Measurements from ENCODE around the gene FLVCR1.

Gene FLVCR1

GRCh38 chr1:212858461-212859265 is 588 bp downstream of the FLVCR1 start:
- TF ChIP-seq ZBTB7A (IDR thresholded peaks at IDR 0.05; ENCODE audit: low read depth) (peak; percentile 58), RAD21 (IDR thresholded peaks at IDR 0.05; ENCODE audit: low read depth) (no peak), CREB1 (IDR thresholded peaks at IDR 0.05; ENCODE audit: low read depth) (no peak; the same call in 1 of the 2 replicates), TAF1 (IDR thresholded peaks at IDR 0.05; ENCODE audit: low read depth) (no peak; the same call in 1 of the 2 replicates), NFIC (IDR thresholded peaks at IDR 0.05) (no peak), REST (IDR thresholded peaks at IDR 0.05; ENCODE audit: low read depth) (no peak)

GRCh38 chr1:212860713-212861581 is 2.9 kb downstream of the FLVCR1 start:
- no peak for TF ChIP-seq ZBTB7A (IDR thresholded peaks at IDR 0.05; ENCODE audit: low read depth)
- TF ChIP-seq TAF1 (IDR thresholded peaks at IDR 0.05; ENCODE audit: low read depth): no peak
- TF ChIP-seq USF1 (IDR thresholded peaks at IDR 0.05): no peak
- TF ChIP-seq TEAD4 (IDR thresholded peaks at IDR 0.05): no peak
- no peak for TF ChIP-seq MAX (IDR thresholded peaks at IDR 0.05)
- no peak for TF ChIP-seq EGR1 (IDR thresholded peaks at IDR 0.05)
- no peak for TF ChIP-seq NFIC (IDR thresholded peaks at IDR 0.05)
- no peak for TF ChIP-seq REST (IDR thresholded peaks at IDR 0.05; ENCODE audit: low read depth)
- no peak for TF ChIP-seq EP300 (IDR thresholded peaks at IDR 0.05; ENCODE audit: borderline replicate concordance)
- no peak for TF ChIP-seq TCF12 (IDR thresholded peaks at IDR 0.05; ENCODE audit: low read depth)
- TF ChIP-seq CREB1 (IDR thresholded peaks at IDR 0.05; ENCODE audit: low read depth): no peak

- TF ChIP-seq USF1 (IDR thresholded peaks at IDR 0.05): no peak
- TF ChIP-seq RAD21 (IDR thresholded peaks at IDR 0.05; ENCODE audit: low read depth): no peak
- TF ChIP-seq EGR1 (IDR thresholded peaks at IDR 0.05): no peak
- no peak for TF ChIP-seq TCF12 (IDR thresholded peaks at IDR 0.05; ENCODE audit: low read depth)
- no peak for TF ChIP-seq TAF1 (IDR thresholded peaks at IDR 0.05; ENCODE audit: low read depth)
- no peak for TF ChIP-seq YY1 (IDR thresholded peaks at IDR 0.05; ENCODE audit: low read depth)
- TF ChIP-seq TEAD4 (IDR thresholded peaks at IDR 0.05): no peak
- TF ChIP-seq CEBPB (IDR thresholded peaks at IDR 0.05): no peak
- no peak for TF ChIP-seq EP300 (IDR thresholded peaks at IDR 0.05; ENCODE audit: borderline replicate concordance)
- TF ChIP-seq CREB1 (IDR thresholded peaks at IDR 0.05; ENCODE audit: low read depth): no peak
- TF ChIP-seq REST (IDR thresholded peaks at IDR 0.05; ENCODE audit: low read depth): no peak
- TF ChIP-seq ZBTB7A (IDR thresholded peaks at IDR 0.05; ENCODE audit: low read depth): no peak
- no peak for TF ChIP-seq MAX (IDR thresholded peaks at IDR 0.05)
- TF ChIP-seq FOXM1 (IDR thresholded peaks at IDR 0.05; ENCODE audit: borderline replicate concordance, low read depth): no peak
- no peak for TF ChIP-seq NFIC (IDR thresholded peaks at IDR 0.05)
Observed at GRCh38 chr1:212862111-212862690, 4.1 kb downstream of the FLVCR1 start.

Data from Ishikawa (cell line).